WTC11 (cell line): ENCODE data around the gene A2ML1.
"Not testable (repeated sequence)": the region's sequence is repeated elsewhere in the genome, so short reads cannot be mapped to it uniquely, and the experiment has no call there.

Experiments used
- CTCF ChIP-seq: fragments of 200-600 bp; IDR thresholded peaks from 2 replicates; pipeline ENCODE4 v1.8.0; 2022; ENCODE audit warnings: antibody characterized with exemption
- ELF4 ChIP-seq: sonication (generic); formaldehyde crosslinking; IDR thresholded peaks from 2 replicates; pipeline ENCODE4 v1.8.1; 2022; ENCODE audit warnings: low read depth, mild to moderate bottlenecking, moderate library complexity, missing genetic modification reagents
- FOXP1 ChIP-seq: sonication (generic); formaldehyde crosslinking; IDR thresholded peaks from 2 replicates; pipeline ENCODE4 v1.8.0; 2022; ENCODE audit warnings: missing genetic modification reagents, mild to moderate bottlenecking, moderate library complexity, borderline replicate concordance
- GRHL2 ChIP-seq: fragments of 250-450 bp; sonication (Bioruptor Pico); IDR thresholded peaks from 2 replicates; pipeline ENCODE4 v1.8.0; 2022; ENCODE audit warnings: mild to moderate bottlenecking, moderate library complexity; ENCODE audit not compliant: insufficient replicate concordance, severe bottlenecking
- JUN ChIP-seq: sonication (generic); formaldehyde crosslinking; IDR thresholded peaks from 2 replicates; pipeline ENCODE4 v1.8.0; 2023; ENCODE audit warnings: mild to moderate bottlenecking, missing genetic modification reagents
- MAX ChIP-seq: sonication (generic); formaldehyde crosslinking; IDR thresholded peaks from 2 replicates; pipeline ENCODE4 v1.8.0; 2022; ENCODE audit warnings: mild to moderate bottlenecking, missing genetic modification reagents
- STAT6 ChIP-seq: sonication (generic); formaldehyde crosslinking; conservative IDR thresholded peaks from 2 replicates; pipeline ENCODE4 v1.8.1; 2023; ENCODE audit warnings: mild to moderate bottlenecking, low read depth, missing genetic modification reagents, moderate library complexity
- USF2 ChIP-seq: sonication (generic); formaldehyde crosslinking; IDR thresholded peaks from 2 replicates; pipeline ENCODE4 v1.8.1; 2023; ENCODE audit warnings: mild to moderate bottlenecking, missing genetic modification reagents, moderate library complexity
- ZNF121 ChIP-seq: sonication (generic); formaldehyde crosslinking; IDR thresholded peaks from 2 replicates; pipeline ENCODE4 v1.8.0; 2023; ENCODE audit warnings: missing genetic modification reagents
- ZNF138 ChIP-seq: sonication (generic); formaldehyde crosslinking; conservative IDR thresholded peaks from 2 replicates; pipeline ENCODE4 v1.8.1; 2022; ENCODE audit warnings: mild to moderate bottlenecking, moderate library complexity, missing genetic modification reagents
- ZNF396 ChIP-seq: fragments of 250-450 bp; sonication (Bioruptor Pico); IDR thresholded peaks from 2 replicates; pipeline ENCODE4 v1.8.0; 2021; ENCODE audit warnings: mild to moderate bottlenecking, moderate library complexity, borderline replicate concordance

- not testable (repeated sequence) for TF ChIP-seq GRHL2 (CRISPR knock-in tag); MAX; CTCF; ZNF396; FOXP1; JUN (CRISPR knock-in tag); STAT6; ELF4 (CRISPR knock-in tag); USF2 (CRISPR knock-in tag); ZNF138 (CRISPR knock-in tag)
- TF ChIP-seq ZNF121 (CRISPR knock-in tag), result 0 out of 2 replicates have a peak, but pooled peaks have one; percentile 16
Measured at GRCh38 chr12:8794611-8795010, 27.8 kb upstream of the A2ML1 start.
